Peyer's patch (tissue), 4 donors: ENCODE measurements around the gene MAN1C1. TPM values are rescaled to one million over a fixed set of nuclear protein-coding genes. Genes with fewer than 3 reads are reported as not detected.
"Not testable (repeated sequence)": the region's sequence is repeated elsewhere in the genome, so short reads cannot be mapped to it uniquely, and the experiment has no call there.

Experiments used
- DNase-seq, 3 donors: peaks; one replicate each; pipeline ENCODE4 v3.0.0-alpha.2; 2017 to 2019
- H3K27ac ChIP-seq, 4 donors: fragments of 200-600 bp; sonication (generic); one replicate each; pipeline ENCODE4 v1.5.1; 2016 to 2019
- H3K27me3 ChIP-seq, 2 donors: fragments of 200-600 bp; sonication (generic); one replicate each; pipeline ENCODE4 v1.5.1; 2019
- H3K36me3 ChIP-seq, 3 donors: fragments of 200-600 bp; sonication (generic); one replicate each; pipeline ENCODE4 v1.5.1; 2016 to 2019
- H3K4me1 ChIP-seq, 4 donors: fragments of 200-600 bp; sonication (generic); one replicate each; pipeline ENCODE4 v1.5.1; 2016 to 2019
- H3K4me3 ChIP-seq, 4 donors: fragments of 200-600 bp; sonication (generic); 1 replicate in 3 of 4; 2 replicates in 1 of 4; pipeline ENCODE4 v1.5.1; 2016 to 2019; ENCODE audit warnings: mild to moderate bottlenecking in 1 of 4
- H3K9me3 ChIP-seq, 4 donors: fragments of 200-600 bp; sonication (generic); one replicate each; pipeline ENCODE4 v1.5.1; 2016 to 2019; ENCODE audit warnings: mild to moderate bottlenecking in 1 of 4
- CTCF ChIP-seq, 6 experiments: fragments of 450-650 bp in 4 of 6; fragments of 200-600 bp in 2 of 6; sonication (generic) in 1 of 6; IDR thresholded peaks; one replicate each; pipeline ENCODE4 v1.5.1; 2017 to 2019; ENCODE audit warnings: antibody characterized with exemption in 6 of 6, mild to moderate bottlenecking in 3 of 6, moderate library complexity in 1 of 6
- POLR2A ChIP-seq, 2 donors: fragments of 450-650 bp; IDR thresholded peaks; one replicate each; pipeline ENCODE4 v1.5.1; 2017; ENCODE audit warnings: antibody characterized with exemption in 2 of 2, mild to moderate bottlenecking in 2 of 2, moderate library complexity in 2 of 2
- total RNA-seq, 4 donors: library from RNA; depleted of rRNA; stranded (reverse); fragments of >200 nt; gene quantifications; one replicate each; pipeline ENCODE4 v1.1.0, GENCODE V29; 2016

Gene MAN1C1
- total RNA-seq, 4 donors from 2014 or later: 2.3 to 10.7 (median 6.7) TPM

GRCh38 chr1:25731148-25731547 lies 114.6 kb downstream of the MAN1C1 start:
- H3K4me3 ChIP-seq: no peak overlapping the region
- no peaks in the 10 kb centered on the region for H3K36me3 ChIP-seq
- TF ChIP-seq POLR2A (IDR thresholded peaks at IDR 0.05): no peak
- H3K27ac ChIP-seq: no peak overlapping the region
- no peaks in the 10 kb centered on the region for H3K27me3 ChIP-seq
- H3K9me3 ChIP-seq: no peaks in the 10 kb centered on the region
- DNase-seq: no peak
- peaks cover 0 to 23% (median 11%) of the 10 kb centered on the region in 4 donors for H3K4me1 ChIP-seq

- peaks cover 0 to 23% (median 11%) of the 10 kb centered on the region in 4 donors for H3K4me1 ChIP-seq
- H3K9me3 ChIP-seq: no peaks in the 10 kb centered on the region
- DNase-seq: no peak
- H3K4me3 ChIP-seq: no peak overlapping the region
- H3K27me3 ChIP-seq: no peaks in the 10 kb centered on the region
- H3K36me3 ChIP-seq: no peaks in the 10 kb centered on the region
- no peak overlapping the region for H3K27ac ChIP-seq
- TF ChIP-seq POLR2A (IDR thresholded peaks at IDR 0.05) (no peak), CTCF (IDR thresholded peaks at IDR 0.05) (no peak)
These were observed 115.2 kb downstream of the MAN1C1 start for GRCh38 chr1:25731626-25732370.

- Histone ChIP-seq H3K4me1 (peaks cover 0 to 14% (median 8%) of the 10 kb centered on the region in 4 donors), H3K36me3 (no peaks in the 10 kb centered on the region), H3K9me3 (no peaks in the 10 kb centered on the region), H3K27me3 (no peaks in the 10 kb centered on the region), H3K27ac (no peak overlapping the region), H3K4me3 (no peak overlapping the region)
- TF ChIP-seq POLR2A (IDR thresholded peaks at IDR 0.05): no peak
- TF ChIP-seq CTCF (IDR thresholded peaks at IDR 0.05): no peak
- DNase-seq: no peak
These were observed 116.2 kb downstream of the MAN1C1 start for GRCh38 chr1:25732821-25733220.

- Histone ChIP-seq H3K27ac (no peak overlapping the region), H3K4me1 (peaks cover 0 to 10% (median 8%) of the 10 kb centered on the region in 4 donors), H3K4me3 (no peak overlapping the region), H3K27me3 (no peaks in the 10 kb centered on the region), H3K9me3 (no peaks in the 10 kb centered on the region), H3K36me3 (no peaks in the 10 kb centered on the region)
- DNase-seq: no peak
- TF ChIP-seq POLR2A (IDR thresholded peaks at IDR 0.05) (no peak), CTCF (IDR thresholded peaks at IDR 0.05) (no peak)
These were observed 116.7 kb downstream of the MAN1C1 start for GRCh38 chr1:25733271-25733670.

- not testable (repeated sequence) for H3K27me3 ChIP-seq, H3K36me3 ChIP-seq, H3K4me1 ChIP-seq, H3K27ac ChIP-seq, DNase-seq, H3K4me3 ChIP-seq, H3K9me3 ChIP-seq
These were observed 118.4 kb downstream of the MAN1C1 start for GRCh38 chr1:25734991-25735390.

- TF ChIP-seq POLR2A (IDR thresholded peaks at IDR 0.05) (no peak), CTCF (IDR thresholded peaks at IDR 0.05) (no peak)
- Histone ChIP-seq H3K36me3 (no peaks in the 10 kb centered on the region), H3K4me1 (no peaks in the 10 kb centered on the region), H3K4me3 (no peak overlapping the region), H3K27ac (no peak overlapping the region), H3K27me3 (no peaks in the 10 kb centered on the region), H3K9me3 (peaks cover 0 to 3% (median 0%) of the 10 kb centered on the region in 4 donors)
- DNase-seq: no peak
These were observed 119.5 kb downstream of the MAN1C1 start for GRCh38 chr1:25735956-25736529.
